Lower leg skin (tissue), 4 donors: ENCODE data around the gene TMEM132E. TPM values are rescaled to one million over a fixed set of nuclear protein-coding genes. Genes with fewer than 3 reads are reported as not detected.

Source experiments
- DNase-seq, 2 donors: peaks; one replicate each; pipeline ENCODE4 v3.0.0-alpha.2; 2019; ENCODE audit warnings: low spot score in 2 of 2
- H3K4me3 ChIP-seq: fragments of 200-600 bp; sonication (generic); 2 replicates; pipeline ENCODE4 v1.5.1; 2017; ENCODE audit warnings: mild to moderate bottlenecking, low read depth; ENCODE audit not compliant: poor library complexity, severe bottlenecking
- POLR2A ChIP-seq, 2 donors: fragments of 450-650 bp; IDR thresholded peaks; one replicate each; pipeline ENCODE4 v1.6.1; 2016 to 2017; ENCODE audit warnings: antibody characterized with exemption in 2 of 2, mild to moderate bottlenecking in 1 of 2, moderate library complexity in 1 of 2
- WGBS, 2 donors: methylation state at CpG; one replicate each; pipeline ENCODE4 v1.1.5; 2018; 5-methylcytosine and 5-hydroxymethylcytosine counted together
- intact Hi-C: fragments of 100-400 bp; cut with DNase I; formaldehyde crosslinking; loops from one replicate; pipeline ENCODE4 v1.15.0; 2023; ENCODE audit warnings: low total_unique reads
- total RNA-seq, 4 donors: library from RNA; depleted of rRNA; stranded (reverse); fragments of >200 nt; gene quantifications; one replicate each; pipeline ENCODE4 v1.1.0, GENCODE V29; 2016
- TF ChIP-seq, protein P1 (sequence below), 3 donors: fragments of 450-650 bp; IDR thresholded peaks; one replicate each; pipeline ENCODE4 v1.5.1; 2016; ENCODE audit warnings: antibody characterized with exemption in 3 of 3, mild to moderate bottlenecking in 3 of 3, moderate library complexity in 2 of 3

Gene TMEM132E
- total RNA-seq, 4 donors from 2014 or later, result 0.10 TPM; not detected in 3

DNA sequence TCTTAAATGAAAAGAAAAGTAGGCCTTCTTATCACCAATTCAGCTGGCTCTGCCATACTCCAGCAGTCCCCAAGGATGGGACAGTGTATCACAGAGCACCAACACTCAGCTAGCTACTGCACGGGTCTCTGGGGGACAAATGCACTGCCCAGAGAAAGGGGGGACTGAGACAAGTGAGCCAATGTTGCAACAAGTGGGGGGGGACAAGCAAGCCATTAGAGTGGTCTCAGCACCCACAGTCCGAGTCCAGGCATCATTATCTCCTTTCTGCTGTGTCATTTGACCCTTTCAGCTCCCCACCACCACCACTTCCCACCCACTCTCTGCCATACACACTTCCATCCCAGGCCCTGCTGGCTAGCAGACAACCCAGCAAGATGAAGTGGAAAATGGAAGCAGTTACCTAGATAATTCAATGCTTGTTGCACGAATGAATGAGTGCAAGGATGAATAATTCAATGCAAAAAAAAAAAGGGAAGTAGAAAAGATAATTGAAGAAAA lies 7.0 kb downstream of the TMEM132E start:
- DNase-seq, result no peak
- TF ChIP-seq POLR2A (IDR thresholded peaks at IDR 0.05), result no peak
- TF ChIP-seq, protein P1, sequence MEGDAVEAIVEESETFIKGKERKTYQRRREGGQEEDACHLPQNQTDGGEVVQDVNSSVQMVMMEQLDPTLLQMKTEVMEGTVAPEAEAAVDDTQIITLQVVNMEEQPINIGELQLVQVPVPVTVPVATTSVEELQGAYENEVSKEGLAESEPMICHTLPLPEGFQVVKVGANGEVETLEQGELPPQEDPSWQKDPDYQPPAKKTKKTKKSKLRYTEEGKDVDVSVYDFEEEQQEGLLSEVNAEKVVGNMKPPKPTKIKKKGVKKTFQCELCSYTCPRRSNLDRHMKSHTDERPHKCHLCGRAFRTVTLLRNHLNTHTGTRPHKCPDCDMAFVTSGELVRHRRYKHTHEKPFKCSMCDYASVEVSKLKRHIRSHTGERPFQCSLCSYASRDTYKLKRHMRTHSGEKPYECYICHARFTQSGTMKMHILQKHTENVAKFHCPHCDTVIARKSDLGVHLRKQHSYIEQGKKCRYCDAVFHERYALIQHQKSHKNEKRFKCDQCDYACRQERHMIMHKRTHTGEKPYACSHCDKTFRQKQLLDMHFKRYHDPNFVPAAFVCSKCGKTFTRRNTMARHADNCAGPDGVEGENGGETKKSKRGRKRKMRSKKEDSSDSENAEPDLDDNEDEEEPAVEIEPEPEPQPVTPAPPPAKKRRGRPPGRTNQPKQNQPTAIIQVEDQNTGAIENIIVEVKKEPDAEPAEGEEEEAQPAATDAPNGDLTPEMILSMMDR (IDR thresholded peaks at IDR 0.05), result no peak
- WGBS, 2 donors, result 68 to 79% methylated on average over 3 of the region's 3 CpGs
- intact Hi-C loops, result no loop called here
- no peak overlapping the region for H3K4me3 ChIP-seq

DNA sequence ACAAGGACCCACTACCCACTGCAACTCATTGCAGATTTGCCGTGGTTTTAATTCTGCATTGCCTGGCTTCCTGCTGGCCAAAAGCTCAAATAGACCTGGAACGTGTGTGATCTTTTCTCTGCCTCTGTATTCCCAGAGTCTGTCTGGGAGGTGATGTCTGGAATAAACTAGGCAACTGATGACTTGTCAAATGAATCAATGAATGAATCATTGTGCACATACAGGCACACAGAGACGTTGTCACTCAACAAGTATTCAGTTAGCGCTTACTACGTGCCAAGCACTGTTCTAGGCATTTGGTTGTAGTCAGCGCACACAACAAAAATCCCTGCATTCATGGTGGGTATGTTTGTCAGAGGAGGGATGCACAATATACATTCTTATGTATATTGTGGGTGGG lies 8.9 kb downstream of the TMEM132E start:
- 75 to 78% methylated on average over 6 of the region's 6 CpGs for WGBS, 2 donors
- intact Hi-C loops, result no loop called here
- TF ChIP-seq, protein P1 (IDR thresholded peaks at IDR 0.05), result no peak
- no peak for TF ChIP-seq POLR2A (IDR thresholded peaks at IDR 0.05)
- H3K4me3 ChIP-seq, result no peak overlapping the region
- no peak for DNase-seq

DNA sequence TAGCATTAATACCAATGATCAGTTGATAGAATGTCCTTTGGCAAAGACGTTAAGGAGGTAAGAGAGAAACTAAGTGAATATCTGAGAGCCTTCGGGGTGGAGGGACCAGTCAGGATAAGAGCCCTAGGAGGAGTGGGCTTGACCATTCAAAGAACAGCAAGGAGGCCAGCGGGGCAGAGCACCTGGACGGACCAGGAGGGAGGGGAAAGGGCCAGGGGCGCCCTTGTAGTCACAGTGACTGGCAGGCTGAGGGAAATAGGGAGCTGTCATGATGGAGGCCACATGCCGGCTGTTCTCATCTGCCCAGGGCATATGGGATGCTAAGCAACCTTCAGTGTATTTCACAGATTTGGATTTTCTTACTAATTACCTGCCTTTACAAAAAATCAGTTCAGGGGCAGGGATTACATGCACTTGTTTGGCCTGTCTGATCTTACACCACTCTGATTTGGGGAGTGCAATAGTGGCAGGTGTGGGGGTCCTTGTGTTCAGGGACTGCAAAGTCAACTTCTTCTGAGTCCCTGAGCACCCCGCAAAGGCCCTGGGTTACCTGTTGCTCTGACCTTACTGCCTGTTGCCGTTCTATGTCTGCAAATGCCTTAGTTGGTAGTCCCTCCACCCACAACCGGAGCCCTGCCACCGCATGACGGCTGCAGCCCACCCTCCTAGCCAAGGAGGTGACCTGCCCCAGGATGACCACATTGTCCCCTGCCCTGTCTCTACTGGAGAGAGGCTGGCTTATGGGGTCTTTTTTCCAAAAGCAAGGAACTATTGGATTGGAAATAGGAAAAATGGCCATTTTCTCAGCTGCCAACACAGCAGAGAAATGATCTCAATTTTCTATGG lies 10.0 kb downstream of the TMEM132E start:
- intact Hi-C loops, result no loop called here
- WGBS, 2 donors, result 73 to 76% methylated on average over 11 of the region's 11 CpGs
- TF ChIP-seq POLR2A (IDR thresholded peaks at IDR 0.05), result no peak
- TF ChIP-seq, protein P1 (IDR thresholded peaks at IDR 0.05), result no peak
- DNase-seq, result no peak
- no peak overlapping the region for H3K4me3 ChIP-seq

DNA sequence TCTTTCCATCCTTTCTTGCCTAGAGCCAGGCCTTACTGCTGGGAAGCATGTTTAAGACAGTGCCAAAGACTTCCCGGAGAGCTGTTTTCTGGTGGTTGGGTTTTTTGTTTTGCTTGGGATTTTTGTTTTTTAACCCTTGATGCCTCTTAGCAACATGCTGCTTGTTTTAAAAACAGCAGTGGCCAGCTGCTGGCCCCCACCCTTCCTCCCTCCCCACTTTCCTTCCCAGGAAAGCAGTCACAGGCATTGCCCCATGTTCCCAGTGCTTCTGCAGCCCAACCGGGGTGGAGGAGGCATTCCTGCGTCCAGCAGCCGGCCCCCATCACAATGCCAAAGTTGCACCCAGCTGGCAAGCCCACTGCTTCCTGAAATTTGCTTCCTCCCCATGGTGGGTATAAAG lies 12.6 kb downstream of the TMEM132E start:
- intact Hi-C loops, result no loop called here
- no peak for TF ChIP-seq POLR2A (IDR thresholded peaks at IDR 0.05)
- TF ChIP-seq, protein P1 (IDR thresholded peaks at IDR 0.05), result no peak
- 41 to 59% methylated on average over 4 of the region's 4 CpGs for WGBS, 2 donors
- DNase-seq, result no peak
- H3K4me3 ChIP-seq, result no peak overlapping the region

DNA sequence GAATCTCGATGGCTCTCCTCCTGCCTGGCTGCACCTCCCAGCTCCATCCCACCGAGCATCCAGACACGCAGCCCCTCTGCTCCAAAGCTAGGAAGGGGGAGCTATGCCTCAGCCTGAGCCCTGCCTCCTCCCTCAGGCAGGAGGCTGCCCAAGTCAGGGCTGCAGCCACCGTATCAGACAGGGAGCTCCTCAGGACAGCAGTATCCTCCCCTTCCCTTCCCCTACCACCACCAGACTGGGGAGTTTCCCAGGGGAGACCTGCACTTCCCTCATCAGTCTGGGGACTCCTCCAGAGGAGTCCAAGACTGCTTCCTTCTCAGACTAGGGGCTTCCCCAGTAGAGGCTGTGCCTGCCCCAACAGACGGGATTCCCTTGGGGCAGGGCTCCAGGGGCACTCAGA lies 17.5 kb downstream of the TMEM132E start:
- WGBS, 2 donors, result 18 to 20% methylated on average over 5 of the region's 5 CpGs
- no peak for TF ChIP-seq POLR2A (IDR thresholded peaks at IDR 0.05)
- TF ChIP-seq, protein P1 (IDR thresholded peaks at IDR 0.05), result no peak
- no peak overlapping the region for H3K4me3 ChIP-seq
- intact Hi-C loops, result no loop called here
- DNase-seq, result no peak
